Measurements from ENCODE around the gene WDR48.

The WDR48 gene

DNA sequence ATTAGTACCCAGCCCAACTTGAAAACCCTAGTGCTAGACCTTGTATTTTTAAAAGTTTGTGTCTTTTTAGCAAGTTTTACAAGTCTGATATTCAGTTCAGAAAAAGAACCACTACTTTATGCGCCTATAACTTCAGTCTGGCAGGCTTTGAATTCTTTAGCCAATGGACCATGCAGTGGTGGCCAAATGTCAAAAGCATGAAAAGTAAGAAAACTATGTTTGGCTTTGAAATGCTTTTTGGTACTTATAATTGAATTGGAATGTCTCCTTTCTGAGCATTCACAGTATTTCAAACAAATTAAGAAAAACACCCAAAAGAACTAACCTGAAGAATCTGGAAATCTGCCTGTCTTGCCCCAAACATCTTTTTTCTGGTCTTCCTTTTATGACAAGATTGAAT is 12.8 kb downstream of the WDR48 start:
- DNase-seq, result peak; percentile 74

DNA sequence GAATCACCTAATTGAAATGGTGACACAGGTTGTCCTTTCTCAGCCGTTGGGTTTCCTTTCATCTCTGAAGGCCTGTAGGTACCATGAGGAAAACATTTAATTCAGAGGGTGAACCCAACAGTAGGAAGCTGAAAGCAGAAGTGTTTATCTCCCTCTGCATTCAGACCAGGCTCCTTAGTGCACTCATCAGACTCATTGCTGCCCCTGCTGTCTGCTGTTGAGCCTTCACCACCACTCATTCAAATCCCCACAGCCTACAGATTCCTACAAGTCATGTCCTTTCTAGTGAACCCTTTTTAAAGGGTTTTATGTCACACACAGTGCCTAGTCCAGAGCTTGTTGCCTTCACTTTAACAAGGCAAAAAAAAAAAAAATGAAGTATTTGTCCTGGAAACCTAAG is 13.4 kb downstream of the WDR48 start:
- DNase-seq, result peak; percentile 62

GRCh38 chr3:39067286-39067685 is 15.5 kb downstream of the WDR48 start:
- DNase-seq, result no peak

GRCh38 chr3:39068556-39068955 is 16.7 kb downstream of the WDR48 start:
- DNase-seq, result no peak

DNA sequence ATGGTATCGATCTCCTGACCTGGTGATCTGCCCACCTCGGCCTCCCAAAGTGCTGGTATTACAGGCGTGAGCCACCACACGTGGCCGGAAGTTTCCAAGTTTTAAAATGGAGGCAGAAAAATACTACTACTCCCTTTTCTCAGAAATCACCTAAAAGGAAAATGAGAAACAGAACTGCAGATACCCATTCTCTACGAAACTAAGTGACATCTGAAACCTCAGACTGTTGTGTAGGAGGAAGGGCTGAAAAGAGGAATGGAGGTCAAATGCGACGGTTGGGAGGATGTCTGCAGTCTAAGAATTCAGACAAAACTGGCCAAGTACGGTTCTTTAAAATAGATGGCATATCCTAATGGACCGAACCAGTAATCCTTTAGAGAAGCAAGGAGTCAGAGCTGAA is 24.1 kb downstream of the WDR48 start:
- no peak for DNase-seq

DNA sequence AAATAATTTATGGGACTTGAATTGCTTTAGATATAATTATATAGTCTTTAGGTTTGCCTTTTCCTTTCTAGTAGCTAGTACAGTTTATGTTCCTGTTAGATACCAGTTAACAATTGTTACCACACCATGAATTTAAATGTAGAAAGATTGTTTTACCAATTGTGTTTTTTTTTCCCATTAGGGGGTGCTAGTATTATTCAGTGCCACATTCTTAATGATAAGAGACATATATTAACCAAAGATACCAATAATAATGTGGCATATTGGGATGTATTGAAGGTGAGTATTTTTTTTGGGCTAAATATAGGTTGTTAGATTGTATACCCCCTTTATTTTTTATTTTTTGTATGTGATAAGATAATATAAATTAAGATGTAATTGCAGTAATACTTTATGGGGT is 27.7 kb downstream of the WDR48 start:
- no peak for DNase-seq

DNA sequence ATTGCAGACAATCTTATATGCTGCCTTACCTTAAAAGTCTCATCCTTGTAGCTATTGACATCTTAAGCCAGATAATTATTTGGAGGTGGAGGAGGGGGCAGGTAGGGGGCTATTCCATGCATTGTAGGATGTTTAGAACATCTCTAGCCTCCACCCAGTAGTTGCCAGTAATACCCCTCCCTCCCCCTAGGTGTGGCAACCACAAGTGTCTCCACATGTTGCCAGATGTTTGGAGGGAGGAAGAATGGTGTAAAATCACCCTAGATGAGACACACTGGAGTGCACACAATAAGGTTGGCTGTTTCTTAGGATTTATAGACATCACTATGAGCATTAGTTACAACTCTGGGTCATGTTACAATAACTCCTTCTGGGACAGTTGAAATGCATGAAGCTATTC is 28.2 kb downstream of the WDR48 start:
- no peak for DNase-seq

DNA sequence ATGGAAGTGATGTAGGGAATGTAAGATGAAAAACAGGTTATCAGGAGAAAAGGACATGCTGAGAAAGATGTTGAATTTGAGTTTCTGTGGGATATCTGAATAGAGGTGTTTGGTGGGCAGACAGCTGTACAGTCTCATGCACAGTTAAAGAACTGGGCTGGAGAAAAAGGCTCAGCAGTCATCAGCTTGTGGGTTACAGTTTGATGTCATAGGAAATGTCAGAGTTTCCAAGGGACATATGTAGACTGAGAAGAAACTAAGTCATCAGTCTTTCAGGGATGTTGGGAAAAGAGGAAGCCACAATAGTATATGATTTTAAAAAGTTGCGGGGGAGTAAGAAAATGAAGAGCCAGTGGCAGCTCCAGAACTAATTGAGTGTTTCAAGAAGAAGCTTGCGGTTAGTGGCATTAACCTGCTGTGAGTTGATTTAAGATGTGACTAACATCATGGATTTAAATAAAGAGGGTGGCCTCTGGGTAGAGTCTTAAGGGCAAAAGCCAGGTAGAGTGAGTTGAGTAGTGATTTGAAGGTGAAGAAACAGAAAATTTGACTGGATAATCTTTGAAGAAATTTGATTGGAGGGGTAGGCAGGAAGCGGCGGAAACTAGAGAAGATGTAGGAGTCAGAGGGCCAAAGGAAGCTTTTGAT is 31.0 kb downstream of the WDR48 start:
- DNase-seq, result no peak

GRCh38 chr3:39086144-39086543 is 34.3 kb downstream of the WDR48 start:
- DNase-seq, result no peak

- no peak for DNase-seq
Measured at GRCh38 chr3:39088456-39088855, 36.6 kb downstream of the WDR48 start.

DNA sequence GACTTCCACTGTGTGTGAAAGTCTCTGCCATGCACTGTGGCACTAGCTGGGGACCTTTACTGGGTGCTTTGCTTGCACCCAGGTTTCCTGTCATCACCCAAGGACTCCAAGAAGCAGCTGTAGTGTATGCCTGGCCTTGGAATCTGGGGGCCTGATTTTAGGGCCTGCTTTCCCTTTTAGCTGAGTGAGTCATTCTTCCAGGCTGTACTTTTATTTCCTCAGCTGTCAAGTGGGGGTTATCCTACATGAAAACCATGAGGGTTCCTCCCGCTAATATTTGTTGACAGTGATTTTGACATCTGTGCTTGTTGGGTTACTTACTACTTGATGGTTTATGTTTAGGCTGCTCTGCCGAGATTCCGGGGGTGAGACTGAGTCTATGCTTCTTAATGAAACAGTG is 37.1 kb downstream of the WDR48 start:
- DNase-seq, result no peak

- DNase-seq, result no peak
Measured at GRCh38 chr3:39090922-39091321, 39.1 kb downstream of the WDR48 start.

- DNase-seq, result no peak
Measured at GRCh38 chr3:39094851-39095677, 43.2 kb downstream of the WDR48 start.

- no peak for DNase-seq
Measured at GRCh38 chr3:39095778-39096177, 44.0 kb downstream of the WDR48 start.

DNA sequence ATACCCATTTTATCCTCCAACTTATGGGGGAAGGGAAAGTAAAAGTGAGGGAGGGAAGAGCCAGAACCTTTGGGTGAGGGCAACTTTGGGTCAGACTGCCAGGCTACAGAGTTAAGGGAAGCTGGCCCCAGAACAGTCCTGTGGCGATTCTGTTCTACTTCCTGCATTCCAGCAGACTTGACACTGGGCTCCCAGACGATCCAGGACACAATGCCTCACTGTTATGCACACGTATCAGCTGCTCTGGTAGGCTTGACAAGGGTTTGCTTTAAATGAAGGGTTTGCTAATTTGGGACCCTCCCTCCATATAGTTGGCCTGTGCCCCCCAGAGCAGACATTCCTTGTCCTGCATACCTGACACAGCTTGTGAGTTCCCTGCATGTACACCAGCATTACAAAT is 45.0 kb downstream of the WDR48 start:
- DNase-seq, result no peak

- no peak for DNase-seq
Measured at GRCh38 chr3:39097716-39098472, 46.1 kb downstream of the WDR48 start.

DNA sequence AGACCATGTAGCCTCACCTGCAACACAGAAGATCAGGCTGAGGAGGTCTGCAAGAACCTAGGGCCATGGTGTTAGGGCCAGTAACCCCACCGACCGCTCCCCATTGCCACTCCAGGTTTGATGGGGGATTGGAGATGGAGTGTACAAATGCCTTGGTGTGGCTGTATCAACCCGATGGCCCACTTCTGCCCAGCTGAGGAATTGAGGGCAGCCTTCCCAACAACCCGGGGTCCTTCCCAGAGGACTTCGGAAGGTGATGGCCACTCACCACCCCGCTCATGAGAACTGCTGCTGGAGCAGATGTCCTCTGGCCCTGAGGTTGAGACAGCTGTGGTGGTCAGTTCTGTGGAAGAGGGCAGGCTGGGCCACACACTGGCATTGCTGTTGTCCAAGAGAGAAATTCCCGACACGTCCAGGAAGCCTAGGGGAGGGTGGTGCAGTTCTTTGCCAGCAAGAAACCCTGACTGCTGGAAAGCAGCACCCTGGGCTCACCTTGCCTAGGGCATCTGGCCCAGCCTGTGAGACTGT is 46.7 kb downstream of the WDR48 start:
- DNase-seq, result no peak

- no peak for DNase-seq
Measured at GRCh38 chr3:39099242-39099641, 47.4 kb downstream of the WDR48 start.

GRCh38 chr3:39099738-39100499 is 48.1 kb downstream of the WDR48 start:
- DNase-seq, result no peak

DNA sequence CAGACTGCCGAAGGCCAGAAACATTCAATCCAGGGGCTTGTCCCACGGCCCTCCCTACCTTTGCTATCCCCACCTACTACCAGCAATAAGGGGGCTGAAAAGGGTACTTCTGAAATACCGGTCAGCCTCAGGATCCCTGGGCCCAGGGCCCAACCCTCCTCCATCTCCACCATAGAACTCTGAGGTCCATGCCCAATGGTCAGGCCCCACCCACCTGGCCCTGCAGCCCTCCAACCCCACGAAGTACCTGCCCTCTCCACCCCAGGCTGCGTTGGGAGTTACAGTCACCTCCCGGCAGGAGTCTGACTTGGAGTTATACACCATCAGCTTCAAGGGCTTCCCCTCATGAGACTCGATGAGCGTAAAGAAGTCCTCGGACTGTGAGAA is 48.7 kb downstream of the WDR48 start:
- no peak for DNase-seq

GRCh38 chr3:39101022-39101689 is 49.3 kb downstream of the WDR48 start:
- peak; percentile 39 for DNase-seq

Data from fibroblast of skin of back (primary cell).